A549 (cell line): ENCODE data around the gene HOXD8. TPM values are rescaled to one million over a fixed set of nuclear protein-coding genes. Genes with fewer than 3 reads are reported as not detected.

Experiments
- ATAC-seq, 2 experiments: fragments of 200-7000 bp in 1 of 2; fragments of >200 bp in 1 of 2; cut with Nextera tagmentation in 1 of 2; cut with Tn5 transposase in 1 of 2; 3 replicates each; pipeline versions ENCODE4 v1.8.0 to v1.9.1; 2018 to 2020; ENCODE audit warnings: mild to moderate bottlenecking in 1 of 2, moderate library complexity in 1 of 2
- CTCF ChIA-PET: fragments of 300-600 bp; sonication (Branson Sonifier 250); formaldehyde crosslinking; extraction: SDS; loops from one replicate; lab custom pipeline; 2021; ENCODE audit warnings: antibody characterized with exemption, inconsistent platforms; lab: Yijun Ruan, JAX
- POLR2A ChIA-PET: fragments of 350-600 bp; formaldehyde crosslinking; extraction: SDS; loops from one replicate; lab custom pipeline; 2021; ENCODE audit warnings: antibody characterized with exemption, inconsistent platforms; lab: Yijun Ruan, JAX
- DNase-seq, 2 experiments: peaks; one replicate each; pipeline versions ENCODE4 v3.0.0 to v3.0.0-alpha.2; 2011 to 2016; ENCODE audit warnings: low read depth in 1 of 2, low spot score in 1 of 2
- FAIRE-seq: peaks from 2 replicates; lab custom pipeline; 2011; peaks lifted over from hg19 to GRCh38; lab: Jason Lieb, UNC
- H3K27ac ChIP-seq, 2 experiments: fragments of >200 bp; sonication (Bioruptor Twin); formaldehyde crosslinking; 3 replicates each; pipeline ENCODE4 v1.5.1; 2016 to 2017
- H3K4me1 ChIP-seq: fragments of >200 bp; sonication (Bioruptor Twin); formaldehyde crosslinking; 3 replicates; pipeline ENCODE4 v1.6.1; 2016
- H3K4me2 ChIP-seq: fragments of >200 bp; sonication (Bioruptor Twin); formaldehyde crosslinking; 3 replicates; pipeline ENCODE4 v1.6.1; 2016
- H3K4me3 ChIP-seq: fragments of >200 bp; sonication (Bioruptor Twin); formaldehyde crosslinking; 3 replicates; pipeline ENCODE4 v1.5.1; 2016
- H3K9me3 ChIP-seq: fragments of >200 bp; sonication (Bioruptor Twin); formaldehyde crosslinking; 3 replicates; pipeline ENCODE4 v1.6.1; 2016
- BHLHE40 ChIP-seq: IDR thresholded peaks from 2 replicates; pipeline ENCODE4 v1.6.1; 2012; ENCODE audit warnings: low read depth, low read length, inconsistent platforms
- CBX8 ChIP-seq: fragments of 200-600 bp; sonication (generic); IDR thresholded peaks from 2 replicates; pipeline ENCODE4 v1.6.1; 2016
- CEBPB ChIP-seq, 2 experiments: fragments of >200 bp in 1 of 2; sonication (Bioruptor Twin) in 1 of 2; formaldehyde crosslinking in 1 of 2; IDR thresholded peaks; 2 replicates each; pipeline ENCODE4 v1.6.1; 2012 to 2016
- CHD2 ChIP-seq: fragments of 150-350 bp; IDR thresholded peaks from 2 replicates; pipeline ENCODE4 v1.6.1; 2014; ENCODE audit warnings: low read length; ENCODE audit not compliant: partially characterized antibody
- EHMT2 ChIP-seq: fragments of 200-600 bp; sonication (generic); IDR thresholded peaks from 2 replicates; pipeline ENCODE4 v1.6.1; 2016; ENCODE audit warnings: antibody characterized with exemption, low read depth, mild to moderate bottlenecking, moderate library complexity
- EP300 ChIP-seq, 2 experiments: fragments of >200 bp; sonication (Bioruptor Twin); formaldehyde crosslinking; IDR thresholded peaks; 2 replicates in 1 of 2; 3 replicates in 1 of 2; pipeline ENCODE4 v1.6.1; 2016 to 2017
- FOXS1 ChIP-seq: fragments of 250-450 bp; sonication (Bioruptor Pico); IDR thresholded peaks from 2 replicates; pipeline ENCODE4 v1.5.0; 2020; ENCODE audit warnings: mild to moderate bottlenecking, moderate library complexity
- GATA3 ChIP-seq: IDR thresholded peaks from 2 replicates; pipeline ENCODE4 v1.6.1; 2012; ENCODE audit warnings: borderline replicate concordance
- HOXA7 ChIP-seq: fragments of 250-450 bp; sonication (Bioruptor Pico); IDR thresholded peaks from 2 replicates; pipeline ENCODE4 v1.5.0; 2020; ENCODE audit warnings: mild to moderate bottlenecking, moderate library complexity
- HOXB13 ChIP-seq: fragments of 250-450 bp; sonication (Bioruptor Pico); IDR thresholded peaks from 2 replicates; pipeline ENCODE4 v1.5.0; 2020; ENCODE audit warnings: low read depth, mild to moderate bottlenecking, moderate library complexity
- JUN ChIP-seq, 2 experiments: fragments of >200 bp; sonication (Bioruptor Twin); formaldehyde crosslinking; IDR thresholded peaks; 2 replicates in 1 of 2; 3 replicates in 1 of 2; pipeline ENCODE4 v1.6.1; 2016 to 2017
- NFE2L2 ChIP-seq: fragments of 150-350 bp; conservative IDR thresholded peaks from 2 replicates; pipeline ENCODE4 v1.6.1; 2014; ENCODE audit warnings: low read length
- NPAS2 ChIP-seq: fragments of 250-450 bp; sonication (Bioruptor Pico); IDR thresholded peaks from 2 replicates; pipeline ENCODE4 v1.8.0; 2022; ENCODE audit warnings: mild to moderate bottlenecking, moderate library complexity, borderline replicate concordance
- POLR2AphosphoS2 ChIP-seq: conservative IDR thresholded peaks from 2 replicates; pipeline ENCODE4 v1.6.1; 2012; ENCODE audit warnings: low read length, improper control_type of control experiment, inconsistent platforms
- RFX5 ChIP-seq: fragments of 450-650 bp; IDR thresholded peaks from 2 replicates; pipeline ENCODE4 v1.7.1; 2014; ENCODE audit warnings: antibody characterized with exemption, mild to moderate bottlenecking, moderate library complexity
- TFCP2L1 ChIP-seq: fragments of 250-450 bp; sonication (Bioruptor Pico); IDR thresholded peaks from 2 replicates; pipeline ENCODE4 v1.5.0; 2021; ENCODE audit warnings: mild to moderate bottlenecking
- TP53 ChIP-seq: fragments of 250-450 bp; sonication (Bioruptor Pico); IDR thresholded peaks from 2 replicates; pipeline ENCODE4 v1.5.0; 2021; ENCODE audit warnings: mild to moderate bottlenecking, moderate library complexity
- ZNF302 ChIP-seq: fragments of 250-450 bp; sonication (Bioruptor Pico); IDR thresholded peaks from 2 replicates; pipeline ENCODE4 v1.9.0; 2021; ENCODE audit warnings: inconsistent platforms, mild to moderate bottlenecking, moderate library complexity
- ZSCAN20 ChIP-seq: fragments of 250-450 bp; sonication (Bioruptor Pico); IDR thresholded peaks from 2 replicates; pipeline ENCODE4 v1.8.0; 2022; ENCODE audit warnings: mild to moderate bottlenecking, moderate library complexity
- WGBS: methylation state at CpG from one replicate; pipeline ENCODE4 v1.1.6; 2017; ENCODE audit errors: missing lambda C conversion rate; 5-methylcytosine and 5-hydroxymethylcytosine counted together
- polyA plus RNA-seq, 4 experiments: library from polyadenylated mRNA; depleted of rRNA in 3 of 4; stranded (reverse); fragments of >200 nt; fragmentation: RNase III in 1 of 4; extraction: RNeasy Plus Mini Kit Qiagen cat#74134 plus additional on column Dnase treatment in 1 of 4; gene quantifications; 2 replicates in 3 of 4; 3 replicates in 1 of 4; pipeline ENCODE4 v1.2.3, GENCODE V29; 2011 to 2017
- TF ChIP-seq, protein P1 (sequence below): IDR thresholded peaks from 2 replicates; pipeline ENCODE4 v1.6.1; 2012
- TF ChIP-seq, protein P2 (sequence below): fragments of 450-650 bp; IDR thresholded peaks from 2 replicates; pipeline ENCODE4 v1.6.1; 2014; ENCODE audit warnings: antibody characterized with exemption
- TF ChIP-seq, protein P3 (sequence below): fragments of 250-450 bp; sonication (Bioruptor Pico); IDR thresholded peaks from 2 replicates; pipeline ENCODE4 v1.5.0; 2021; ENCODE audit warnings: mild to moderate bottlenecking, moderate library complexity, borderline replicate concordance
- TF ChIP-seq, protein P4 (sequence below): IDR thresholded peaks from 2 replicates; pipeline ENCODE4 v1.6.1; 2012; ENCODE audit warnings: low read depth, borderline replicate concordance
- TF ChIP-seq, protein P5 (sequence below): fragments of >200 bp; sonication (Bioruptor Twin); formaldehyde crosslinking; IDR thresholded peaks from 3 replicates; pipeline ENCODE4 v1.6.1; 2016
- TF ChIP-seq, protein P6 (sequence below): fragments of >200 bp; sonication (Bioruptor Twin); formaldehyde crosslinking; IDR thresholded peaks from 3 replicates; pipeline ENCODE4 v1.5.1; 2016
- TF ChIP-seq, protein P7 (sequence below): fragments of >200 bp; sonication (Bioruptor Twin); formaldehyde crosslinking; IDR thresholded peaks from 2 replicates; pipeline ENCODE4 v1.6.1; 2016

HOXD8 gene
- polyA plus RNA-seq, 2 of the 4 experiments (the other 2 are of a cell fraction), result 3.8 to 8.5 TPM

DNA sequence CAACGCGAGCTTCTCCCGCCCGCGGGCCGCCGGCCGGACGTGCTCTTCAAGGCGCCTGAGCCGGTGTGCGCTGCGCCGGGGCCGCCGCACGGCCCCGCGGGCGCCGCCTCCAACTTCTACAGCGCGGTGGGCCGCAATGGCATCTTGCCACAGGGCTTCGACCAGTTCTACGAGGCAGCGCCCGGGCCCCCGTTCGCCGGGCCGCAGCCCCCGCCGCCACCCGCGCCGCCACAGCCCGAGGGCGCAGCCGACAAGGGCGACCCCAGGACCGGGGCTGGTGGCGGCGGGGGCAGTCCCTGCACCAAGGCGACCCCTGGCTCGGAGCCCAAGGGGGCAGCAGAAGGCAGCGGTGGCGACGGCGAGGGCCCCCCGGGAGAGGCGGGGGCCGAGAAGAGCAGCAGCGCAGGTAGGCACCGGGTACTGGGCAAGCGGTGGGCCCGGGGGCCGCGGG, 21.7 kb upstream of the HOXD8 start:
- Histone ChIP-seq H3K4me1 (peaks cover 30% of the 10 kb centered on the region), H3K27ac (peak overlapping the region in 1 of 2 experiments; percentile 90; a peak in 3 of 6 replicates), H3K9me3 (no peaks in the 10 kb centered on the region), H3K4me2 (peak overlapping the region; percentile 97), H3K4me3 (peak overlapping the region; percentile 66)
- no CpG with 5 or more reads among the region's 59 CpGs for WGBS
- ATAC-seq (0 out of 6 replicates have a peak, but pooled peaks of 1 of the 2 experiments have one; percentile 14), FAIRE-seq (no peak), DNase-seq (no peak)
- ChIA-PET POLR2A (no interaction called here), CTCF (interaction anchor here (1.3 to 2.0 kb wide), 3 partner anchors 11 to 28 kb away, joined by 3 to 11 read pairs (median 5); no protein-coding TSS in a partner anchor)
- no peak for TF ChIP-seq TP53 (CRISPR knock-in tag)
- no peak for TF ChIP-seq EHMT2
- TF ChIP-seq NFE2L2, result no peak
- TF ChIP-seq, protein P1, sequence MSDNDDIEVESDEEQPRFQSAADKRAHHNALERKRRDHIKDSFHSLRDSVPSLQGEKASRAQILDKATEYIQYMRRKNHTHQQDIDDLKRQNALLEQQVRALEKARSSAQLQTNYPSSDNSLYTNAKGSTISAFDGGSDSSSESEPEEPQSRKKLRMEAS, result no peak
- TF ChIP-seq, protein P2, sequence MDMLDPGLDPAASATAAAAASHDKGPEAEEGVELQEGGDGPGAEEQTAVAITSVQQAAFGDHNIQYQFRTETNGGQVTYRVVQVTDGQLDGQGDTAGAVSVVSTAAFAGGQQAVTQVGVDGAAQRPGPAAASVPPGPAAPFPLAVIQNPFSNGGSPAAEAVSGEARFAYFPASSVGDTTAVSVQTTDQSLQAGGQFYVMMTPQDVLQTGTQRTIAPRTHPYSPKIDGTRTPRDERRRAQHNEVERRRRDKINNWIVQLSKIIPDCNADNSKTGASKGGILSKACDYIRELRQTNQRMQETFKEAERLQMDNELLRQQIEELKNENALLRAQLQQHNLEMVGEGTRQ, result no peak
- TF ChIP-seq, protein P3, sequence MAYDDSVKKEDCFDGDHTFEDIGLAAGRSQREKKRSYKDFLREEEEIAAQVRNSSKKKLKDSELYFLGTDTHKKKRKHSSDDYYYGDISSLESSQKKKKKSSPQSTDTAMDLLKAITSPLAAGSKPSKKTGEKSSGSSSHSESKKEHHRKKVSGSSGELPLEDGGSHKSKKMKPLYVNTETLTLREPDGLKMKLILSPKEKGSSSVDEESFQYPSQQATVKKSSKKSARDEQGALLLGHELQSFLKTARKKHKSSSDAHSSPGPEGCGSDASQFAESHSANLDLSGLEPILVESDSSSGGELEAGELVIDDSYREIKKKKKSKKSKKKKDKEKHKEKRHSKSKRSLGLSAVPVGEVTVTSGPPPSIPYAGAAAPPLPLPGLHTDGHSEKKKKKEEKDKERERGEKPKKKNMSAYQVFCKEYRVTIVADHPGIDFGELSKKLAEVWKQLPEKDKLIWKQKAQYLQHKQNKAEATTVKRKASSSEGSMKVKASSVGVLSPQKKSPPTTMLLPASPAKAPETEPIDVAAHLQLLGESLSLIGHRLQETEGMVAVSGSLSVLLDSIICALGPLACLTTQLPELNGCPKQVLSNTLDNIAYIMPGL (CRISPR knock-in tag), result no peak
- TF ChIP-seq HOXA7, result no peak
- TF ChIP-seq, protein P4, sequence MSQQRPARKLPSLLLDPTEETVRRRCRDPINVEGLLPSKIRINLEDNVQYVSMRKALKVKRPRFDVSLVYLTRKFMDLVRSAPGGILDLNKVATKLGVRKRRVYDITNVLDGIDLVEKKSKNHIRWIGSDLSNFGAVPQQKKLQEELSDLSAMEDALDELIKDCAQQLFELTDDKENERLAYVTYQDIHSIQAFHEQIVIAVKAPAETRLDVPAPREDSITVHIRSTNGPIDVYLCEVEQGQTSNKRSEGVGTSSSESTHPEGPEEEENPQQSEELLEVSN, result no peak
- no peak for TF ChIP-seq NPAS2
- TF ChIP-seq POLR2AphosphoS2, result no peak
- no peak for TF ChIP-seq EP300 (IDR thresholded peaks at IDR 0.05)
- TF ChIP-seq CEBPB (IDR thresholded peaks at IDR 0.05), result no peak
- no peak for TF ChIP-seq CBX8
- TF ChIP-seq JUN (IDR thresholded peaks at IDR 0.05), result no peak
- TF ChIP-seq, protein P5, sequence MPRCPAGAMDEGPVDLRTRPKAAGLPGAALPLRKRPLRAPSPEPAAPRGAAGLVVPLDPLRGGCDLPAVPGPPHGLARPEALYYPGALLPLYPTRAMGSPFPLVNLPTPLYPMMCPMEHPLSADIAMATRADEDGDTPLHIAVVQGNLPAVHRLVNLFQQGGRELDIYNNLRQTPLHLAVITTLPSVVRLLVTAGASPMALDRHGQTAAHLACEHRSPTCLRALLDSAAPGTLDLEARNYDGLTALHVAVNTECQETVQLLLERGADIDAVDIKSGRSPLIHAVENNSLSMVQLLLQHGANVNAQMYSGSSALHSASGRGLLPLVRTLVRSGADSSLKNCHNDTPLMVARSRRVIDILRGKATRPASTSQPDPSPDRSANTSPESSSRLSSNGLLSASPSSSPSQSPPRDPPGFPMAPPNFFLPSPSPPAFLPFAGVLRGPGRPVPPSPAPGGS, result no peak

DNA sequence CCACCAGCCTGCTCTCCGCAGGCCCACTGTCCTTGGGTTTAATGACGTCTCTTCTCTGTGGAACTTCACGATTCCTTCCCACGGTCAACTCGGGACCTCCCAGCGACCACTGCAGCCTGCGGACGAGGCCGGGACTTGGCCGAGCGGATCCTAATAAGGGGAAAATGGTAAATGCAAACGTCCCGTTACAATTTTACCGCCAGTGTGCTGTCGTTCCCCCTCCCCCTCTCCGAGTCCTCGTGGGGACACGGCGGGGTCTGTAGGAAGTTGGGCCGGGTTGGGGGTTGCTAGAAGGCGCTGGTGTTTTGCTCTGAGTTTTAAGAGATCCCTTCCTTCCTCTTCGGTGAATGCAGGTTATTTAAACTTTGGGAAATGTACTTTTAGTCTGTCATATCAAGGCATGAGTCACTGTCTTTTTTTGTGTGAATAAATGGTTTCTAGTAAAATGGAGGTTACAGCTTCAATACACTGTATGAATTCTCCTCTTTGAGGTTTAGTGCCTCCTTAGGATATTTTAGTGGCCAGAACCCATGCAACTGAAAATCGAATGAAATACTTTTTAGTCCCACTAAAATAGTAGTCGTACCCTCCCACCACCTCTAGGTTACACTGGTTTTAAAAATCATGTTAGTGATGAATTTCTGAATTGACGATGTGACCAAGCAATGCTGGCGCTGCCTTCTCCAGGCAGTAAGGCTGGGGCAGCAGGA, 20.2 kb upstream of the HOXD8 start:
- DNase-seq (no peak), FAIRE-seq (no peak), ATAC-seq (no peak)
- H3K27ac ChIP-seq, result no peak overlapping the region
- CTCF ChIA-PET, result interaction anchor here (0.8 to 3.4 kb wide), 7 partner anchors 12 to 547 kb away, joined by 3 to 18 read pairs (median 5); partner anchors contain the start of gene HOXD9
- H3K4me1 ChIP-seq, result peaks cover 21% of the 10 kb centered on the region
- no peak overlapping the region for H3K4me3 ChIP-seq
- 91% methylated on average over 26 of the region's 26 CpGs for WGBS
- TF ChIP-seq HOXB13 (CRISPR knock-in tag) (no peak), FOXS1 (CRISPR knock-in tag) (no peak), EHMT2 (no peak), GATA3 (no peak), ZNF302 (no peak), JUN (IDR thresholded peaks at IDR 0.05) (no peak), ZSCAN20 (CRISPR knock-in tag) (no peak), CHD2 (no peak), TFCP2L1 (no peak), RFX5 (no peak), BHLHE40 (no peak)
- TF ChIP-seq, protein P6, sequence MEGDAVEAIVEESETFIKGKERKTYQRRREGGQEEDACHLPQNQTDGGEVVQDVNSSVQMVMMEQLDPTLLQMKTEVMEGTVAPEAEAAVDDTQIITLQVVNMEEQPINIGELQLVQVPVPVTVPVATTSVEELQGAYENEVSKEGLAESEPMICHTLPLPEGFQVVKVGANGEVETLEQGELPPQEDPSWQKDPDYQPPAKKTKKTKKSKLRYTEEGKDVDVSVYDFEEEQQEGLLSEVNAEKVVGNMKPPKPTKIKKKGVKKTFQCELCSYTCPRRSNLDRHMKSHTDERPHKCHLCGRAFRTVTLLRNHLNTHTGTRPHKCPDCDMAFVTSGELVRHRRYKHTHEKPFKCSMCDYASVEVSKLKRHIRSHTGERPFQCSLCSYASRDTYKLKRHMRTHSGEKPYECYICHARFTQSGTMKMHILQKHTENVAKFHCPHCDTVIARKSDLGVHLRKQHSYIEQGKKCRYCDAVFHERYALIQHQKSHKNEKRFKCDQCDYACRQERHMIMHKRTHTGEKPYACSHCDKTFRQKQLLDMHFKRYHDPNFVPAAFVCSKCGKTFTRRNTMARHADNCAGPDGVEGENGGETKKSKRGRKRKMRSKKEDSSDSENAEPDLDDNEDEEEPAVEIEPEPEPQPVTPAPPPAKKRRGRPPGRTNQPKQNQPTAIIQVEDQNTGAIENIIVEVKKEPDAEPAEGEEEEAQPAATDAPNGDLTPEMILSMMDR, result no peak
- TF ChIP-seq, protein P7, sequence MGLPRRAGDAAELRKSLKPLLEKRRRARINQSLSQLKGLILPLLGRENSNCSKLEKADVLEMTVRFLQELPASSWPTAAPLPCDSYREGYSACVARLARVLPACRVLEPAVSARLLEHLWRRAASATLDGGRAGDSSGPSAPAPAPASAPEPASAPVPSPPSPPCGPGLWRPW, result no peak
- TF ChIP-seq, all 56 proteins: peak for 0
- Histone ChIP-seq H3K9me3 (no peaks in the 10 kb centered on the region), H3K4me2 (no peak overlapping the region)
- POLR2A ChIA-PET, result no interaction called here
